Liver (tissue), 3 donors: ENCODE data around the gene ASB2.

Source experiments
- ATF3 ChIP-seq: IDR thresholded peaks from 2 replicates; pipeline ENCODE4 v1.6.1; 2016; ENCODE audit warnings: antibody characterized with exemption
- CTCF ChIP-seq: fragments of 150-350 bp; IDR thresholded peaks from 2 replicates; pipeline ENCODE4 v1.5.1; 2017; ENCODE audit warnings: improper control_type of control experiment, low read depth, low read length; ENCODE audit not compliant: missing input control
- GABPA ChIP-seq, 2 donors: IDR thresholded peaks in 1 of 2; conservative IDR thresholded peaks in 1 of 2; 2 replicates each; pipeline ENCODE4 v1.6.1; 2016; ENCODE audit warnings: antibody characterized with exemption in 2 of 2, mild to moderate bottlenecking in 1 of 2, moderate library complexity in 1 of 2
- JUND ChIP-seq, 2 donors: IDR thresholded peaks; 2 replicates each; pipeline ENCODE4 v1.6.1; 2016; ENCODE audit warnings: antibody characterized with exemption in 2 of 2
- MAX ChIP-seq: IDR thresholded peaks from 2 replicates; pipeline ENCODE4 v1.6.1; 2016; ENCODE audit warnings: antibody characterized with exemption
- RAD21 ChIP-seq, 2 donors: IDR thresholded peaks; 2 replicates each; pipeline ENCODE4 v1.6.1; 2016; ENCODE audit warnings: antibody characterized with exemption in 2 of 2, mild to moderate bottlenecking in 2 of 2
- REST ChIP-seq: IDR thresholded peaks from 2 replicates; pipeline ENCODE4 v1.6.1; 2016; ENCODE audit warnings: antibody characterized with exemption, mild to moderate bottlenecking
- SP1 ChIP-seq: IDR thresholded peaks from 2 replicates; pipeline ENCODE4 v1.6.1; 2018; ENCODE audit warnings: antibody characterized with exemption, mild to moderate bottlenecking
- TAF1 ChIP-seq: conservative IDR thresholded peaks from 2 replicates; pipeline ENCODE4 v1.6.1; 2016; ENCODE audit warnings: antibody characterized with exemption, mild to moderate bottlenecking
- YY1 ChIP-seq: IDR thresholded peaks from 2 replicates; pipeline ENCODE4 v1.6.1; 2016; ENCODE audit warnings: antibody characterized with exemption, mild to moderate bottlenecking
- ZBTB33 ChIP-seq: IDR thresholded peaks from 2 replicates; pipeline ENCODE4 v1.6.1; 2016; ENCODE audit warnings: antibody characterized with exemption
- donor health status: healthy.
- donor health status: healthy.

- TF ChIP-seq CTCF (no peak), TAF1 (no peak), MAX (no peak), ATF3 (no peak), RAD21 (IDR thresholded peaks at IDR 0.05) (no peak), YY1 (no peak), REST (no peak), ZBTB33 (no peak), GABPA (IDR thresholded peaks at IDR 0.05 in 1 of 2, conservative IDR thresholded peaks at IDR 0.05 in 1 of 2) (no peak), JUND (IDR thresholded peaks at IDR 0.05) (no peak), SP1 (no peak)
These were observed 11.6 kb upstream of the ASB2 start for GRCh38 chr14:93987815-93988476.
